Activated CD8-positive, alpha-beta memory T cell treated with anti-CD3 and anti-CD28 coated beads for 36 hours (primary cell): ENCODE data around the gene CERK. TPM values are rescaled to one million over a fixed set of nuclear protein-coding genes. Genes with fewer than 3 reads are reported as not detected.

Source experiments
- CTCF ChIA-PET: fragments of 350-600 bp; sonication (Branson Sonifier 250); formaldehyde crosslinking; loops from one replicate; lab custom pipeline; 2021; ENCODE audit warnings: antibody characterized with exemption; lab: Charles Lee
- POLR2A ChIA-PET: fragments of 350-600 bp; sonication (Branson Sonifier 250); formaldehyde crosslinking; loops from one replicate; lab custom pipeline; 2021; ENCODE audit warnings: antibody characterized with exemption; lab: Charles Lee
- total RNA-seq, 2 experiments: library from RNA; stranded (reverse); gene quantifications; one replicate each; pipeline ENCODE4 v1.2.3, GENCODE V29; 2021

The CERK gene
- total RNA-seq, 2 experiments from 2014 or later, result 52.8 to 56.0 TPM

- CTCF ChIA-PET, result no interaction called here
Measured at GRCh38 chr22:46663436-46664100, 74.5 kb downstream of the CERK start.

GRCh38 chr22:46663001-46663400, 75.1 kb downstream of the CERK start:
- CTCF ChIA-PET, result no interaction called here
- POLR2A ChIA-PET, result no interaction called here

More at GRCh38 chr22:46663436-46664100, 74.5 kb downstream of the CERK start:
- POLR2A ChIA-PET, result no interaction called here

- ChIA-PET CTCF (no interaction called here), POLR2A (no interaction called here)
Measured at GRCh38 chr22:46662226-46662625, 75.8 kb downstream of the CERK start.

- POLR2A ChIA-PET, result no interaction called here
- CTCF ChIA-PET, result no interaction called here
Measured at GRCh38 chr22:46661221-46661851, 76.7 kb downstream of the CERK start.

- ChIA-PET POLR2A (no interaction called here), CTCF (no interaction called here)
Measured at GRCh38 chr22:46660604-46661201, 77.3 kb downstream of the CERK start.

GRCh38 chr22:46659791-46660186, 78.3 kb downstream of the CERK start:
- CTCF ChIA-PET, result interaction anchor here (0.8 kb wide), 1 partner anchor 12 kb away, joined by 3 read pairs; no protein-coding TSS in a partner anchor
- POLR2A ChIA-PET, result no interaction called here

GRCh38 chr22:46659059-46659790, 78.8 kb downstream of the CERK start:
- CTCF ChIA-PET, result interaction anchor here (0.8 kb wide), 1 partner anchor 13 kb away, joined by 3 read pairs; no protein-coding TSS in a partner anchor

GRCh38 chr22:46657996-46658947, 79.8 kb downstream of the CERK start:
- CTCF ChIA-PET, result no interaction called here

More at GRCh38 chr22:46659059-46659790, 78.8 kb downstream of the CERK start:
- POLR2A ChIA-PET, result no interaction called here

GRCh38 chr22:46657655-46657953, 80.4 kb downstream of the CERK start:
- CTCF ChIA-PET, result no interaction called here

More at GRCh38 chr22:46657996-46658947, 79.8 kb downstream of the CERK start:
- POLR2A ChIA-PET, result no interaction called here

GRCh38 chr22:46656856-46657654, 81.0 kb downstream of the CERK start:
- ChIA-PET POLR2A (no interaction called here), CTCF (no interaction called here)

More at GRCh38 chr22:46657655-46657953, 80.4 kb downstream of the CERK start:
- POLR2A ChIA-PET, result no interaction called here

GRCh38 chr22:46655861-46656608, 82.0 kb downstream of the CERK start:
- POLR2A ChIA-PET, result interaction anchor here (0.5 kb wide), 1 partner anchor 79 kb away, joined by 4 read pairs; no protein-coding TSS in a partner anchor
- CTCF ChIA-PET, result no interaction called here

- ChIA-PET POLR2A (no interaction called here), CTCF (no interaction called here)
Measured at GRCh38 chr22:46654927-46655595, 83.0 kb downstream of the CERK start.

GRCh38 chr22:46654426-46654825, 83.6 kb downstream of the CERK start:
- POLR2A ChIA-PET, result no interaction called here
- CTCF ChIA-PET, result no interaction called here

- ChIA-PET CTCF (interaction anchor here (1.0 kb wide), 1 partner anchor 90 kb away, joined by 3 read pairs; no protein-coding TSS in a partner anchor), POLR2A (no interaction called here)
Measured at GRCh38 chr22:46653596-46653995, 84.5 kb downstream of the CERK start.

GRCh38 chr22:46652847-46653331, 85.2 kb downstream of the CERK start:
- ChIA-PET POLR2A (no interaction called here), CTCF (interaction anchor here (1.0 kb wide), 1 partner anchor 90 kb away, joined by 3 read pairs; no protein-coding TSS in a partner anchor)

- CTCF ChIA-PET, result no interaction called here
- POLR2A ChIA-PET, result no interaction called here
Measured at GRCh38 chr22:46652081-46652846, 85.8 kb downstream of the CERK start.
